ENCODE data around the gene OPHN1. TPM values are rescaled to one million over a fixed set of nuclear protein-coding genes. Genes with fewer than 3 reads are reported as not detected.

Gene OPHN1
- total RNA-seq, 1 donor from 2014 or later = 7.8 TPM

DNA sequence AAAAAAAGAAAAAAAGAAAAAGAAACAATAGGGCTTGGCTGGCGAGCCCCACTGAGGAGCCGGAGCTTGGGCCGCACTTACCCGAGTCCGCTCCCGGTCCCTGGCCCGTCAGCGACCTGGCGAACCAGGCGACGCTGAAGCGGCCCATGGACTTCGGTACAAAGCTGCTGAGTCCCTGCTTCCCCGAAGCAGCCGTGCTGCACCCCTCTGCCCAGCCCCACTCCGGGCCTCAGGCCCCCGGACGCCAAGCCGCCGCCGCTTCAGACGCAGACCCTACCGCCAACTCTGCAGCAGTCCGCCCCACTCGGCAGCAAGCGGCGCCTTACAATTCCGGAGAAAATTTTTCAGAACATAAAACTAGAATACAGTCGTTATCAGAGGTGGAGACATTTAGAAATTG is 300.5 kb downstream of the OPHN1 start:
- TF ChIP-seq, protein P1, sequence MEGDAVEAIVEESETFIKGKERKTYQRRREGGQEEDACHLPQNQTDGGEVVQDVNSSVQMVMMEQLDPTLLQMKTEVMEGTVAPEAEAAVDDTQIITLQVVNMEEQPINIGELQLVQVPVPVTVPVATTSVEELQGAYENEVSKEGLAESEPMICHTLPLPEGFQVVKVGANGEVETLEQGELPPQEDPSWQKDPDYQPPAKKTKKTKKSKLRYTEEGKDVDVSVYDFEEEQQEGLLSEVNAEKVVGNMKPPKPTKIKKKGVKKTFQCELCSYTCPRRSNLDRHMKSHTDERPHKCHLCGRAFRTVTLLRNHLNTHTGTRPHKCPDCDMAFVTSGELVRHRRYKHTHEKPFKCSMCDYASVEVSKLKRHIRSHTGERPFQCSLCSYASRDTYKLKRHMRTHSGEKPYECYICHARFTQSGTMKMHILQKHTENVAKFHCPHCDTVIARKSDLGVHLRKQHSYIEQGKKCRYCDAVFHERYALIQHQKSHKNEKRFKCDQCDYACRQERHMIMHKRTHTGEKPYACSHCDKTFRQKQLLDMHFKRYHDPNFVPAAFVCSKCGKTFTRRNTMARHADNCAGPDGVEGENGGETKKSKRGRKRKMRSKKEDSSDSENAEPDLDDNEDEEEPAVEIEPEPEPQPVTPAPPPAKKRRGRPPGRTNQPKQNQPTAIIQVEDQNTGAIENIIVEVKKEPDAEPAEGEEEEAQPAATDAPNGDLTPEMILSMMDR (IDR thresholded peaks at IDR 0.05; ENCODE audit: partially characterized antibody, unreplicated experiment) = no peak
- Mint-ChIP-seq H3K36me3 (ENCODE audit: unreplicated experiment) (no peaks in the 10 kb centered on the region), H3K4me1 (ENCODE audit: low read depth, unreplicated experiment) (no peaks in the 10 kb centered on the region), H3K4me3 (ENCODE audit: unreplicated experiment) (no peak overlapping the region), H3K9me3 (ENCODE audit: unreplicated experiment) (no peaks in the 10 kb centered on the region), H3K27me3 (ENCODE audit: unreplicated experiment) (no peaks in the 10 kb centered on the region), H3K27ac (ENCODE audit: unreplicated experiment) (no peak overlapping the region)
- DNase-seq = no peak

DNA sequence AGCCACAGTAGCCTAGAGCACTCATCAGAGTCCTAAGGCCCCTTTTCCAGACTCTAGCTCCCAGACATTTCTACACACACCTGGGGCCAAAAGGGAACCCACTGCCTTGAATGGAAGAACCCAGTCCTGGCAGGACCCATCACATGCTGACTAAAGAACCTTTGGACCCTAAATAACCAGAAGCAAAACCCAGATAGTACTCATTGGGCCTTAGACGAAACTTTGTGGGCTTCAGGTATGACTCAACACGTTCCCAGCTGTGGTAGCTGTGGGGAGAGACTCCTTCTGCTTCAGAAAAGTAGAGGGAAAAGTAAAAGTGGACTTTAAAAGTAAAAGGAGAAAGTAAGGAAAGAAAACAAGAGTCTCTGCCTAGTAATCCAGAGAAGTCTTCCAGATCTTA is 311.5 kb downstream of the OPHN1 start:
- Mint-ChIP-seq H3K9me3 (ENCODE audit: unreplicated experiment) (no peaks in the 10 kb centered on the region), H3K27ac (ENCODE audit: unreplicated experiment) (no peak overlapping the region), H3K36me3 (ENCODE audit: unreplicated experiment) (no peaks in the 10 kb centered on the region), H3K4me1 (ENCODE audit: low read depth, unreplicated experiment) (no peaks in the 10 kb centered on the region), H3K4me3 (ENCODE audit: unreplicated experiment) (no peak overlapping the region), H3K27me3 (ENCODE audit: unreplicated experiment) (no peaks in the 10 kb centered on the region)
- DNase-seq = no peak
- TF ChIP-seq, protein P1 (IDR thresholded peaks at IDR 0.05; ENCODE audit: partially characterized antibody, unreplicated experiment) = no peak

DNA sequence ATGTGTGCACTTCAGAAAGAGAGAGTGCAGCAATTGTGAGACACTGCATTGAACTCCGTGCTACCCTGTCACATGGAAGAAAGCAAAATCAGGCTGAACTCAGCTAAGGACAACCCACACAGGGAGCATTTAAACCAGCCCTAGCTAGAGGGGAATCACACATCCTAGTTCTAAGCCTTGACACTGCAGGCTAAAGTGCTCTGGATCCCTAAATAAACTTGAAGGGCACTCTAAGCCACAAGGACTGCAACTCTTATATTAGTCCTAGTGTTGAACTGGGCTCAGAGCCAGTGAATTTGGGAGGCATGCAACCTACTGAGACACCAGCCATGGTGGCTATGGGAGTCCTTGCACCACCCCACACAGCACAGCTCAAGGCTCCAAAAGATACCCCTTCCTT is 311.9 kb downstream of the OPHN1 start:
- no peaks in the 10 kb centered on the region for H3K9me3 Mint-ChIP-seq (ENCODE audit: unreplicated experiment)
- H3K27ac Mint-ChIP-seq (ENCODE audit: unreplicated experiment) = no peak overlapping the region
- no peaks in the 10 kb centered on the region for H3K36me3 Mint-ChIP-seq (ENCODE audit: unreplicated experiment)
- no peak overlapping the region for H3K4me3 Mint-ChIP-seq (ENCODE audit: unreplicated experiment)
- no peak for DNase-seq
- TF ChIP-seq, protein P1 (IDR thresholded peaks at IDR 0.05; ENCODE audit: partially characterized antibody, unreplicated experiment) = no peak
- H3K4me1 Mint-ChIP-seq (ENCODE audit: low read depth, unreplicated experiment) = no peaks in the 10 kb centered on the region
- H3K27me3 Mint-ChIP-seq (ENCODE audit: unreplicated experiment) = no peaks in the 10 kb centered on the region

DNA sequence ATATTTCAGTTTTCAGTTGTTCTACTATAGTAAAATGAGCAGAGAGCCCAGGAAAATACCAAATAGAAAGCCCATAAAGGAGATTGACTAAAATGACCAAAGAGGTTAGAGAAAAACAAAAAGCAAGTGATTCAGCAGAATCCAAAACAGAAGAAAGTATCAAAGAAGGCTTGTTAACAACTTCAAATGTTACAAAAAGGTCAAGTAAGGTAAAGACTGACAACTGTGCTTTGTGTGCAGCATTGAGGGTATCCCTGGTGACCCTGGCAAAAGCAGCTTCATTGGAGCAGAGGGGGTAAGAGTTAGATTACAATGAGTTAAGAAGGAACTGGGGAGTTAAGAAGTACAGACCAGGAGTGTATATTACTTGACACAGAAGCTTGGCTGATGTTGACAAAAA is 317.9 kb downstream of the OPHN1 start:
- TF ChIP-seq, protein P1 (IDR thresholded peaks at IDR 0.05; ENCODE audit: partially characterized antibody, unreplicated experiment) = no peak
- H3K9me3 Mint-ChIP-seq (ENCODE audit: unreplicated experiment) = no peaks in the 10 kb centered on the region
- no peak overlapping the region for H3K4me3 Mint-ChIP-seq (ENCODE audit: unreplicated experiment)
- DNase-seq = no peak
- peaks cover 5% of the 10 kb centered on the region for H3K4me1 Mint-ChIP-seq (ENCODE audit: low read depth, unreplicated experiment)
- H3K27ac Mint-ChIP-seq (ENCODE audit: unreplicated experiment) = no peak overlapping the region
- no peaks in the 10 kb centered on the region for H3K27me3 Mint-ChIP-seq (ENCODE audit: unreplicated experiment)
- H3K36me3 Mint-ChIP-seq (ENCODE audit: unreplicated experiment) = no peaks in the 10 kb centered on the region

DNA sequence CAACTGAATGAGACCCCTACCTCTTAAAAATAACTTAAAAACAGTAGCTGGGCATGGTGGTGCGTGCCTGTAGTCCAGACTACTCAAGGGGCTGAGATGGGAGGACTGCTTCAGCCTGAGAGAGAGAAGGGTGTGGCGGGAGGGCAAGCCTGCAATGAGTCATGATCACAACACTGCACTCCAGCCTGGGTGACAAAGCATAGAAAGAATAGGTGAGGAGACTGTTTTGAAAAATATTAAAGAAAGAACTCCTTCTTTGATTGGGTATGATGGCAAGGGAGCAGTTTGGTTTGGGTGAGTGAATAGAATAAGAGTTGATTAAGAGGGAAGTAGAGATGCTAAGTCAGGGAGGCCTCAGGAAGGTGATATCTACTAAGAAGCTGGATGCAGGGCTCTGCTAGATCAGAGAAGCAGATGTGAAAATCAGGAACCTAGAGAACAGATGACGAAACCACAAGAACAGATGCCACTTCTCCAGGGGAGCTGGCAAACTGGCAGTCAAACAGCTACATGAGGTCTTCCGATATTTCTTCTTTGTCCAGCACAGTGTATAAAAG is 318.6 kb downstream of the OPHN1 start:
- Mint-ChIP-seq H3K27ac (ENCODE audit: unreplicated experiment) (no peak overlapping the region), H3K4me3 (ENCODE audit: unreplicated experiment) (no peak overlapping the region), H3K27me3 (ENCODE audit: unreplicated experiment) (no peaks in the 10 kb centered on the region), H3K36me3 (ENCODE audit: unreplicated experiment) (no peaks in the 10 kb centered on the region), H3K9me3 (ENCODE audit: unreplicated experiment) (no peaks in the 10 kb centered on the region), H3K4me1 (ENCODE audit: low read depth, unreplicated experiment) (peaks cover 5% of the 10 kb centered on the region)
- TF ChIP-seq, protein P1 (IDR thresholded peaks at IDR 0.05; ENCODE audit: partially characterized antibody, unreplicated experiment) = no peak
- no peak for DNase-seq
